CD4-positive, alpha-beta T cell treated with Interleukin-1 beta for 1 hour (primary cell): Measurements from ENCODE around the gene LRP1-AS.

Experiments
- DNase-seq, 2 donors: peaks; one replicate each; pipeline ENCODE4 v3.0.0-alpha.2; 2020 to 2022

LRP1-AS gene

DNA sequence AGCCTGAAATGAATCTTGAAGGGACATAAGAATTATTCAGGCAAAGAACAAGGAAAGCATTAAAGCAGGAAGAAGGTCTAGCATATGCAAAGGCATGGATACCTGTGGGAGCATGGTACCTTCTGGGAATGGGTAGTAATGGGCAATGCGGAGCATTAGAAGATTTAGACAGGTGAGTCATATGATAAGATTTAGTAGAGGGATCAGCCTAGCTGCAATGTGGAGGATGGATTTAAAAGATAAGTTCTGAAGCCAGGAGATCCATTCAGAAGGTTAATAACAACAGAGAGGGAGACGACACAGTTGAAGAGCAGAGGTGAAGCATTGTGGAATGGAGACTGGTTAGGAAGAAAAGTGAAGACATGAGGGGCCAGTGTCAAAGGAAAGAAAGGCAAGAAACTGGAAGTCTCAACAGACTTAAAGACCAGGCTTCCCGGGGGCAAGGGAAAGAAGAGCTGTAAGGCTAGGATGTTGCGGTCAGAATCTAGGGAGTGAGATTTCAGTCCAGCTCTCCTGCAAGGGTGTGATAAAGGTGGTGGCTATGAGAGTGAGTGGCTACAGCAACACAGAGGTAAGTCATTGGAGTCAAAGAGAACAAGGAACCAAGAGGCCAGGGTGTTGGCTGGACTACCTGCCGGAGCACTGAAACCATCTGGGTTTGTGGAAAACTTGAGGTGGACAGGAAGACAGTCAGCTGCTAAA lies 30.7 kb downstream of the LRP1-AS start:
- no peak for DNase-seq

DNA sequence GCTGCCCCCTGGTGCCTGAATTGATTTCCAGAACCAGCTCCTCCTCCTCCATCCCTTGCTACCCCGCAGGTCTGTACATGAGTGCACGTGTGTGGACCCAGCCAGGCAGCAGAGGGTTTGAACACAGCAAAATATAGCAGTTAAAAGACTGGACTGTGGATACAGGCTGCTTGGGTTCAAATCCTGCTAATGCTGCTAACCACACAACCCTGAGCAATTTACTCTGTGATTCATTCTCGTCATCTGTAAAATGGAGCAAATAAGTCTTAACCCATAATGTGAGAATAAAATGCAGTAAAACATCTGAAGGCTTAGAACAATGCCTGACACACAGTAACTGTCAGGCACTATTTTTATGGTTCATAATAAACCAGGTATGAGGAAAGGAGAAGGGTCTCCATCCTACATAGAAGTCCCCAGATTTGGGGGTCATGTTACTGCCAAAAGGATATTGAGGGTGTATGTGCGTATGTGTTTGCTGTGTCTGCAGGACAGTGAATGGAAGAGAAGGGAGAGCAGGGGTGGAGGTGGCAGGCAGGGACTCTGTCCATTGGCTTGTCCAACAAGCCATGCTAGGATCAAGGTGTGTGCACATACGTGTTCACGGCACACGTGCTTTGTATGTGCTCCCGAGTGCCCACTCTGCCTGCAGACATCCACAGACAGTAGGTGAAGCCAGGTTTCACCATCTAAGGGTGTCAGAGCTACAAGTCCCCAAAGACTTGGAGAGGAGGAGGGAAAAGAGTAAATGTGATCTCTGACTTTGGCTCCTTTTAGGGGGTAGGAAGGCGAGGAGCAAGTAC lies 34.7 kb downstream of the LRP1-AS start:
- DNase-seq = no peak

DNA sequence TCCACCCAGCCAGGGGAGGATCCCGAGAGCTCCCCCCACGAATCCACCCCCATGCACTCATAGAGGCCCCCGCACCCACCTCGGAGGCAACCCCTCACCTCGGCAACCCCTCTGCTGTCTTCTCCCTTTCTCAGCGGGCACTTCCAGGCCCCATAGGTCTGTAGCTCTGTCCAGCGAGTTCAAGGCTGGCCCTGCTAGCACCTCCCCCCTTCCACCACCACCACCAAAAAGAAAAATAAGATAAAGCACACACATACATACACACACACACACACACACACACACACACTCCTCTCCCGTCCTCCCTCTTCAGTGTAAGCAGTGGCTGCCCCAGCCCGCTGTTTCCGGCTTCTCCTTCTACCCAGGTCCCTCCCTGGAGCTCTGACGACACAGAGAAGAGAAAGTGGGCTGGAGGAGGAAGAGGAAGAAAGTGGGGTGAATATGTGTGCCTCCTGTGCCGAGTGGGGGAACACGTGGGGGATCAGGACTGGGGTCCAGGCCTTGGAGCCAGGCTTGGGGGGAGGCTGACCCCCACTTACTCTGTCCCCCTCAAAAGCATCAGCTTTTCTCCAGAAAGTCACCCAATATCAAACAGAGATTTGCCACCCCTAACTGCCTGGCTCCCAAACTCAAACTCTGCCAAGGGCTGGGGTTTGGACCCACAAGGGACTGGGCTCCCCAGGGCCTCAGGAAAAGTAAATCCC lies 36.2 kb downstream of the LRP1-AS start, which contains the start of gene STAT6:
Gene STAT6, minus strand, starts transcription at position 332 of the 704 bp plus-strand sequence. CDS start 3,084 bp downstream, outside the sequence.
- peak; percentile 92 to 93 for DNase-seq

DNA sequence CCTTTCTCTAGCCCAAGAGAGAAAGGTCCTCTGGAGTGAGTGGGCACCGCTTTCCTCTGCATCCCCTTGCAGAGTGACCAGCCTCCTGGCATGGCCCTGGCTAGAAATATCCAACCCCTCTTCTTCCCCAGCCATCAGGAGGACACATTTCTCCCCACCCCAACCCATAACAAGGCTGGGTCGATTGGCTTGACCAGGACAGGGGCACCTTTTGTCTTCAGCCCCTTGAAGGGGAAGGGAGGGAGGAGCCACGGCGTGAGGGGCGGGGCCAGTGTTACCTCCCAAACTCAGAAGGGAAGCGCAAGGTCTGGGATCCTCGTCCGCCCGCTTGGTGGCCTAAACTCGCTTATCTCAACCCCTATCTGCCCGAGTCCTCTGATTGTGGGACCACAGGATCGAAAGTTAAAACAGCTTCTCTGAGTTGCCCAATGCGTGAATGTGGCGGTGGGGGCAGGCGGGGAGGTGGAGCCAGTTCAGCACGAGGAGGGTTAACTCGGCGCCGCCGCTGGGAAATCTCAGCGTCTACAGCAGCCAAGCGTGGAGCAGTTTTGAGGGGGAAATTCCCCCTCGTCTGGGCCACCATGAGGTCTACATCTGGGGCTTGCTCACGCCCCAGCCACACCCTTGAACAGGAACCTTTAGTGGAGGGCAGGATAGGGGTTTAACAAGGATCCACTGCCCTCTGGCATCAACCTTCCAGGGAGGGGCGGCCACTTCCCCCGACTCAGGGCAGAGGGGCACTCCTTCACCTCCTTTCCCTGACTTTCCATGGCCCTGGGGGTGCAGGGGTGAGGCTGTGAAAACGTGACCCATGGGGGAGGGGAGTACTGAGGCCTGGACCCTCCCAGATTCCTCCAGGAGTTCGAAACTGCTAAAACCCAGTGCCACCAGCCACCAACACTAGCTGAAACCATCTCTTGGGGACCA lies 37.1 kb downstream of the LRP1-AS start:
- peak; percentile 84 to 85 for DNase-seq

DNA sequence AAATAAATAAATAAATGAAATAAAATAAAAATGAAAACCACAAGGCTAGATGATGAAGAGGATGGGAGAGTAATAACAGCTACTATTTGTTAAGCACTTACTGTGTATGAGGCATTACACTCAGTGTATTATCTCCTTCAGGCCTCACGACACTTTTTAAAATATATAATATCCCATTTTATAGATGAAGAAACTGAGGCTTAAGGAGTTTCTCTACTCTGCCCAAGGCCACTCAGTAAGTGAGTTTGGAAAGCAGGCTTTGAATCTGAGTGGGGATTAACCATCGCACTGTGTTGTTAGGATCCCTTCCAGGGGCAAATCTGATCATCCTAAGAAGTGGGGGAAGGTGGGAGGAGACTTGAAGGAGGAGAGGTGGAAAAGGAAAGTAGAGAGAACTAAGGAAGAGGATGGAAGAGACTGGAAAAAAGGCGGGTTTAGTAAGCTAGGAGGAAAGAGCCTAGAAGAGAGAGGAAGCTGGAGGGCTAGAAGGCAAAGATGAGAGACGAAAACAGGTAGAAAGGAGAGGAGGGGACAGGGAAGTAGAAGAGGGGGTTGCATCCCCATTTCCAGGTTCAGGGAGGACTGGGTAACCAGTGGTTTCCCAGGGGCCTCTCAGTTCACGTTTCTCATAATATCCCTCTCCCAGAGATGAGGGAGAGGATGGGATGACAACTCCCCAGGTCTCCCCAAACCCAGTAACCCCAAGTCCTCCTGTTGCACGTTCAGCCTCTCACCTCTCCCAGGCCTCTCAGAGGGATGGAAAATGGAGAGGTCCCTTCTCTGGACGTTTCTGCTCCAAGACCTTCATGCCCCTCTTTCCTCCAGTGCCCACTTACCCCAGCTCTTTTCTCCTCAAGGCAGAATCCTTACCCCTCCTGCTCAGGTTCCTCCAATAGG lies 38.0 kb downstream of the LRP1-AS start:
- no peak for DNase-seq

DNA sequence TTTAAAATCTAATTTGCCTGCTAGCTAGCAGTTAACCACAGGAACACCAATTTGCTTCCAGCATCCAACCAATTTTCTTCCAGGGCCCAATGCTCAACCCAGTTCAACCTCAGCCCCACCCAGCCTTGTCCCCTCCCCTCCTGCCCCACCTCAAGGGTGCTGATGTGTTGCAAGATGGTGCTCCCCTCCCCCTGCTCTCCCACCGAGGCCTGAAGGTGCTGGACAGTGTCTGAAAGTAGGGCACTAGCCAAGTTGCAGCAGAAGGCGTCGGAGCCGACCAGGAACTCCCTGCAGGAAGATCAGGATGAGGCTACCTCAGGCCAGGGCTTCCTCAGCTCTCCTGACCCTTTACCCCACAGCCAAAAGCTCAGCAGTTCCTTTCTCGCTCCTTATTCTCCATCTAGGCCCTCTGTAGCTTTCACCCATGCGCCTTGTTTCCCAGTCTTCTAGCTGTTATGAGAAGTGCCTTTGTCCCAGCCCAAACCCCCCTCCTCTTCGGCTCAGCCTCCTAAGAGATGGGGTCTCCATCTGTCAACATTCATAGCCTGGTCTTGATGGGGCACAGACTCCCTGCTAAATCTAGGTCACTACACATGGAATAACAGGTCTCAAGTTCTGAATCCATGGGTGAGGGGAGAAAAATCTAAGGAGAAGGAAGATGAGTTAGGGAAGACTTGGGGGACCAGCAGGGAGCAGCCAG lies 39.8 kb downstream of the LRP1-AS start:
- DNase-seq = no peak

DNA sequence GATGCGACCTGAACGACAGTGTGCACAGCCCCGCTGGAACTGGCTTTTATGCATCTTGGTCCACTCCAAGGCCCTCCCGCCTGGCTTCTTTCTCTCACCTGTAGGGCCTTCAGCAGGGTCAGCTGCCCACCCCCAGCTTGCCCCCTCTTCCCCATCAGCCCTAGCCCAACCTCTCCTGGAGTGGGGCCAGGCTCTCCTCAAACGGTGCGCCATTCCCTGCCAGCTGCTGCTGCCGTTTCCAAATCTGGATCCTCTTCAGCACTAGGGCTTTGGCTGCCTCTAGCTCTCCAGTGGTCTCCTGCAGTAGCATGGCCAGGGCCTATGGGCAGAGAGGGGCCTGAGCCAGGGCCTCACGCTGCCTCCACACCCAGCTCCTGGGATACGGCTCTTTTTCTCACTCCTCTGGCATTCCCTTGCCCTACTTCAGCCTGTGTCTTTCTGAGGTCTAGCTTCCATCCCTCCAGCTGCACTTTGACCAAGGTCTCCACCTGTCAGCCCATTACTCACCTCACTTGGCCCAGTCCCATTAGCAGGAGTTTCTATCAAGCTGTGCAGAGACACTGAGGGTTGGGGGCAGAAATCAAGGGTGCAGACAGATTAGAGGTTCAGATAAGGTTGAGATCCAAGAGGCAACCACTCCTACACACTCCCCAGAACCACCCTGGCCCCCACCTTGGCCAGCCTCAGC lies 41.3 kb downstream of the LRP1-AS start:
- no peak for DNase-seq

DNA sequence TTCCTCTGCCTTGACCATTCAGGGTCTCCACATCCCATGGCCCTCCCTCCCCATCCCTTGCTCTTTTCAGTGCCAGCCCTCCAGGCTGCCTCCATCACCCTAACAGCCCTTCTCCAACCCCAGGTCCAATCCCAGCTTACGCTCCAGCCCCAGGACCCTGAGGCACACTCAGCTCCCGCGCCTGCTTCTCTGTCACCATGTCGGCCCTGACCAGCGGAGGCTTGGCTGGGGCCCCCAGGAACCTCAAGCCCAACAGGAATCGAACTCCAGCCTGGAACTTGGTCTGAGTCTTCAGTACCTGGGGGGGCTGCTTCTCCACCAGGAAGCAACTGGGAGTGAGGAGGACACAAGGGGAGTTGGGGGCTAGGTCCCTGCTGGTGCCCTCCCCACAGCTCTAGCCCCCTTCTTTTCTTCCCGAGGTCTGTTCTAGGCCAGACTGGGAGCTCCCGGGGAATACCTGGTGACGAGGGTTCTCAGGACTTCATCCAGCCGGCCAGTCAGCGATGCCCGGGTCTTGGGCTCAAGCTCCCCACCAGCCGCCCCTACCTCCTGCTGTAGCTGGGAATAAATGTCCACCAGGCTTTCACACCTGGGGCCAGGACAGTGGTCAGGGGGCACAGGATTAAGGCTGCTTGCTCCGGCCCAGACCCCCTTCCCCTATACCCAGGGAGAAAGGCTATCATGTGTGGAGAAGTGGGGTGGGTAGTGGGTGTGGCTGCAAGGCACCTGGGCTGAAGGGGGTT lies 42.2 kb downstream of the LRP1-AS start:
- DNase-seq = no peak

DNA sequence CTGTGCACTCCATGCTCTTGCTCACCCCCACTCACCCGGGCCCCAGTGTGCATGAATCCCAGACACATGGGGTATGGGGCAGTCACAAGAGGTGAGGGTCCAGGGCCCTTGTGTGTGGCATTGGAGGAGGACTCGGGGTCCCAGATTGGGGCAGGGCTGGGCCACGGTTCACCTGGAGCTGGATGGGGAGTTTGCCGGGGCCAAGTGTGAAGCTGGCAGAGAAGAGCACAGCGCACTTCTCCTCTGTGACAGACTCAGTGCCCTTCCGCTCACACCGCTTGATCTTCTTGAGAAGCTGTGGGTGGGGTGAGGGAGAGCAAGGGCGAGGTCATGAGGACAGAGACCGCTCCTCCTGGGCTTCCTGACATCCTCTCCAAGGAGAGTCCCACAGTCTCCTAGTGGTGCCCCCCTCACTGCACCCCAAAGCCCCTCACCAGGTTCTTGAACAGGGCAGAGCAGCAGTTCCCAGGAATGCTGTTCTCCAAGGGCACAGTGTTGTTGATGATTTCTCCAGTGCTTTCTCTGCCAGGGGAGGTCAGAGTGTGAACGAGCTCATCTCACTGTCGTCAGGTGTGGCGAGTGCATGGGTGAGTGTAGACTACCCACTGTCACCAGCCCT lies 43.0 kb downstream of the LRP1-AS start:
- DNase-seq = no peak

DNA sequence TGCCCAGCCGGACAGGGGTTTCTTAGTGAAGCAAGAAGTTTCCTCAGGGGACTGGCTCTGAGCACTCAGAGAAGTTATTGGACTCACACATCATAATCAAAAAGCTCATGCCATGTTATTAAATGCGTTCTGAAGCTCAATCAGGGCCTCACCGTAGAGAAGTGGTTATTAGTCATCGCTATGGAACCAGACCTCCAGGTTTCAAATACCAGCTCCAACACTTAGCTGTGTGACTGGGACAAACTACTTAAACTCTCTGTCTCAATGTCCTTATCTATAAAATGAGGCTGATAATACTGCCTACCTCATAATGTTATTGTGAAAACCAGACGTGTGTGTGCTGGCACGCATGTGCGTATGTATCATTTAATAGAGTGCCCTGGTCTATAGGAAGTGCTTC lies 43.6 kb downstream of the LRP1-AS start:
- no peak for DNase-seq

DNA sequence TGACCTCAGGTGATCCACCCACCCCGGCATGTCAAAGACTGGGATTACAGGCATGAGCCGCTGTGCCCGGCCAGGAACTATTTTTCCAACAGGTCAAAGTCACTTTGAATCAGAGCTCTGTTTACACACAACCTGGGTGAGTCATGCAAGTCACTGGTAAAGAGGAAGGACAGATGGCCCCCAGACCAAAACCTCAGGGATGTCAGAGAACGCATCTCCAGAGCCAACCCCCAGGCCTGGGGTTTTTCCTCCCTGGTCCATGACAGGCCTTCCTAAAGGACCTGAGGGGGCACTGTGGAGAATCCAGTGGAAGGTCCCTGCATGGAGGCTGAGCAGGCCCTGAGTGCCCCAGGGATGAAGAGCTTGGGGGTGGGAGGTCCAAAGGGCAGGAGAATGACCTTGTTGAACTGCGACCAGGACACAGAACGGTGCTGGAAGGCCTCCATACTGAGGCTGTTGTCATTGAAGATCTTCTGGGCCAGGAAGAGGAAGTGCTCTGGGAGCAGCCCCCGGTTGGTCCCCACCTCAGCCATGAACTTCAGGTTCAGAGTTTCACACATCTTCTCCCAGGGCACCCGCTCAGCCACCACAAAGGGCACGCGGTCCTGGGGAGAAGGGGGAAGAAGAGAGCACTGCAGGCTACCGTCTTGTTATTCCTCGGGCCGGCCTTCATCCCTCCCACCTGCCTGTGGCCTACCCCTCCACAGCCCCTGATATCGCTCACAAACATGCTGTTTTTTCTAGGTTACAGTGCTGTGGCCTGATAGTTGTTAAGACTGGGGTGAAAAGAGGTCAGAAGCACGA lies 45.3 kb downstream of the LRP1-AS start:
- no peak for DNase-seq

DNA sequence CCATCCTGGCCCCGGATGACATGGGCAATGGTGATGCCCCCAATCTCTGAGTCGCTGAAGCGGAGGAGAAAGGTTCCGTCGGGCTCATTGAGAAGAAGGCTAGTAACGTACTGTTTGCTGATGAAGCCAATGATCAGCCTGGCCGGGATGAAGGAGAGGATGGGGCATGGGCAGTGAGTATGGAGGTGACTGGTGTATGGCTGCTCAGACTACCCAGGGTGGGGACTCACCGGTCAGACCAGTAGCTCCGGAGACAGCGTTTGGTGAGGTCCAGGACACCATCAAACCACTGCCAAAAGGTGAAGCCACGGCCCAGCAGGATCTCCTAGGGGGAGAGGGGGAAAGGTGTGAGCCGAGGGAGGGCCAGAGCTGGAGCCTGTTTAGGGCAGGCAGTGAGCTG lies 47.7 kb downstream of the LRP1-AS start:
- DNase-seq = no peak

DNA sequence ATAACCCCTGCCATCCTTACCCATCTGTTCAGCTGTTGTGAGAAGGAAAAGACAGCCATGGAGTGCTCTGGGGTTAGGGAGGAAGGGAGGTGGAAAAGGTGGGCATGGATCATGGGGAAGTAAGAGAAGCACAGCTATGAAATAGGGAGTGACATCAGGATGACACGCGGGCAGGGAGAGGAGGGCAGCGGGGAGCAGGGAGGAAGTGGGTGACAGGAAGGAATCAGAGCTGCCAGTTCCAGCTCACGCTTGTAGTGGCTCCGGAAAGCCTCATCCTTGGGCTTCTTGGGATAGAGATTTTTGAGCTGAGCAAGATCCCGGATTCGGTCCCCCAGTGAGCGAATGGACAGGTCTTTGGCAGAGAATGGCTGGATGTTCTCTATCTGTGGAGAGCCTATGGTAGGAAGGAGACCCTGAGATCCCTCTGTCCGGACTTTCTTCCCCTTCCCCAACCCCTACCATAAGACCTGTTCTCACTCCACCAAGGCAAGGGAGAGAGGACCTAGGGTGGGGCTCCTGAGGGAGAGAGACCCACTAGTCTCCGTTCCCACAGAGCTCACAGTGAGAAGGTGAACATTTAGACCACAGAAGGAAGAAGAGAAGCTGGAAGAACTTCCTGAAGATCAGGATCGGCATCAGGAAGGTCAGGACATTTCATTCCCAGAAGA lies 48.2 kb downstream of the LRP1-AS start:
- no peak for DNase-seq

DNA sequence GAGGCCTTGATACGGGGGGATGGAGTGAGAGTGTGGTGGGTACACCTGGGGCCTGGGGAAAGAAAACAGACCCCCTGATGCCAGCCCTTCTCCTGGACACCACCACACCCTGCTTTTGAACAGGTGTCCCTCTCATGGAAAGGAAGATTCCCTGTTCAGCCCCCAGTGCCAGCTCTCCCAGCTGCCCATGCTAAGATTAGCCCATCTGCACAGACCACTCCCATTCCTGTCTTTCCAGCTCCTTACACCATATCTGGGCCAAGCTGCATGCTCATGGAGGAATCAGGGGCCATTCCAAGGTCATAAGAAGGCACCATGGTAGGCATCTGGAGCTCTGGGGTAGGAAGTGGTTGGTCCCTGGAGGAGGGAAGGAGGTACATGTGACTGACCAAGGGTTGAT lies 48.9 kb downstream of the LRP1-AS start:
- no peak for DNase-seq

DNA sequence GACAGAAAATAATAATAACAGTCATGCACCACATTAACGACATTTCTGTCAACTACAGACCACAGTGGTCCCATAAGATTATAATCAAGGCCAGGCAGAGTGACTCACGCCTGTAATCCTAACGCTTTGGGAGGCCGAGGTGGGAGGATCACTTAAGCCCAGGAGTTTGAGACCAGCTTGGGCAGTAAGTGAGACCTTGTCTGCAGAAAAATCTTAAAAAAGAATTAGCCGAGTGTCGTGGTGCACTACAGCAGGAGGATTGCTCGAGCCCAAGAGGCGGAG lies 49.9 kb downstream of the LRP1-AS start:
- no peak for DNase-seq

DNA sequence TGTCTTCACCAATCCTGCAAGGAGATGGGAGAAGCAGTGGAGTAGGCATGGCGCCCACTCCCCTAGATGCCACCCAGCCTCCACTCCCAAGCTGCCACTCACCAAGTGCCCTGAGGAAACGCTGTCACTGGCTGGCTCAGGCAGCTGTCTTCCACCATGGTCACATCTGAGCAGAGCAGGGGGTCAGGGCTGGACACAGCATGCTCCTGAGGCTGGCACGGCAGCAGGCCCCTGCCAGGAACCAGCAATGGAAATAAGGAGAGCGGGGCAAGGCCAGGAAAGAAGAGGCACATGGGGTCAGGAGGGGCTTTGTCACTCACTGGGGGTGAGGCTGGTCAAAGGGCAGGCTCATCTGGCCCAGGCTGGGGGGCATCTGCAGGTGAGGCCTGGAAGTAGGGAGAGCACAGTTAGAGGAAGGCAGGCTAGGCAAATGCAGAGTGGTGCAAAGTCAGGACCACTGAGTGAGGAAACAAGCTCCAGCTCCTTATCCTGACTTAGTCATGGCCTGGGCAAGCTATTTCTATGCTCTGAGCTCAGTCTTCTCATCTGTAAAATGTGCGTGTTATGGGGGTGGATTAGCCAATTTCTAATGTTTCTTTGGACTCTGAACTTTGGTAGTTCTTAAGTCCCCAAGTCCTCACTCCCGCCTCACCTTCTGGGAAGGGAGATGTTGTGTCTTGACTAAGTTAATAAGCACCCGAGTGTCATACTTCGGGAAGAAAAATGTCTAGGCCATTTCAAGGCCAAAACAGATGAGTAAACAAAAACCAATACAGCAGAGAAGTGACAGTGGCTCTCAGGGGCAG lies 50.5 kb downstream of the LRP1-AS start:
- no peak for DNase-seq

DNA sequence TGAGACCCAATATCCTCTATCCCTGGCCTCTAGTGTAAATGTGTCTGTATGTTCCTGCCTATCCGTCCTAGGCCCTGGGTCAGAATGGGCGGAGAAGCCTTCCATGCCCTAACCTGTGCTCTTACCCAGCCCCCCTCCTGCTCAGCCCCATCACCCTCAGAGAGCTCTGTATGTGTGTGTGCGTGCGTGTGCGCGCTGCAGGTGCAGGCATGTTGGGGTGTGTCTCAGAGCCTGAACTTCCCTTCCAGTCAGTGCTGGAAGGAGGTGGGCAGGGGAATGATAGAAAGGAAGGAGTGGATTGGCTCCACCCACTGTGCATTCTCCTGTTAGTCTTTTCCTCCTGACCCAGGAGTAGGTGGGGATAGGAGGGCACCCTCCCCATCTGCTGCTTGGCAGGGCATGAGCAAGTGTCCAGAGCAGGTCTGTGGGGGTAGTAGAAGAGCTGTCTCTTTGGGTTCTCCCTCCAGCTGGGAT lies 51.3 kb downstream of the LRP1-AS start:
- DNase-seq = no peak
